ENCODE results near the gene PLA2G2A. TPM values are rescaled to one million over a fixed set of nuclear protein-coding genes. Genes with fewer than 3 reads are reported as not detected.

Gene PLA2G2A
- total and polyA plus RNA-seq, 2 of the 8 experiments (the other 6 are each of a cell fraction or from before 2014, with no cell fraction given): 0.69 to 3.7 TPM

GRCh38 chr1:19980314-19980713 lies 896 bp upstream of the PLA2G2A start:
- H2BK15ac ChIP-seq (ENCODE audit: low read length): no peak overlapping the region
- H3K4me3 ChIP-seq (ENCODE audit: extremely low read depth in 1 of 4, insufficient read depth in 2 of 4, low read depth in 3 of 4, low read length in 4 of 4): no peak overlapping the region
- H4K91ac ChIP-seq (replicated peaks; ENCODE audit: insufficient read length, low read length): no peak overlapping the region
- CTCF ChIA-PET (ENCODE audit: partially characterized antibody): interaction anchor here (1.1 to 3.3 kb wide), 4 partner anchors 98 to 186 kb away, joined by 3 to 15 read pairs (median 6); no protein-coding TSS in a partner anchor
- H4K20me1 ChIP-seq (replicated peaks in 1 of 2; ENCODE audit: control insufficient read depth in 1 of 2, insufficient read depth in 2 of 2, low read length in 2 of 2): no peaks in the 10 kb centered on the region
- TF ChIP-seq EZH2 (IDR thresholded peaks at IDR 0.05; ENCODE audit: low read depth, low read length, severe bottlenecking) (no peak), SUZ12 (IDR thresholded peaks at IDR 0.05; ENCODE audit: low read length) (no peak), CTBP2 (IDR thresholded peaks at IDR 0.05; ENCODE audit: borderline replicate concordance, insufficient read depth, insufficient read length, low read length) (no peak)
- H3K79me1 ChIP-seq (ENCODE audit: low read depth, low read length): no peaks in the 10 kb centered on the region
- no peak overlapping the region for H2AFZ ChIP-seq (ENCODE audit: low read length)
- no peak overlapping the region for H2BK120ac ChIP-seq (replicated peaks; ENCODE audit: low read depth, low read length)
- no peaks in the 10 kb centered on the region for H3K23me2 ChIP-seq (ENCODE audit: low read depth, low read length)
- H3K23ac ChIP-seq (ENCODE audit: insufficient read length): no peak overlapping the region
- DNase-seq (ENCODE audit: low read depth in 1 of 2, low spot score in 2 of 2) (no peak), FAIRE-seq (no peak)
- H2BK5ac ChIP-seq (ENCODE audit: low read depth, low read length): no peak overlapping the region
- no peaks in the 10 kb centered on the region for H3K27me3 ChIP-seq (replicated peaks in 1 of 4; ENCODE audit: control insufficient read depth in 3 of 4, extremely low read depth in 1 of 4, insufficient read depth in 3 of 4, low read length in 3 of 4)
- H3K4ac ChIP-seq (replicated peaks; ENCODE audit: insufficient read length, low read depth, low read length): no peak overlapping the region
- no peaks in the 10 kb centered on the region for H3K79me2 ChIP-seq (ENCODE audit: control insufficient read depth in 1 of 2, insufficient read depth in 2 of 2, low read length in 2 of 2)
- H3K9me3 ChIP-seq (ENCODE audit: insufficient read depth in 2 of 2, low read depth in 1 of 2, low read length in 1 of 2): peaks cover 0 to 7% of the 10 kb centered on the region in 2 experiments; a peak in 1 of 4 replicates
- no peak overlapping the region for H3K9ac ChIP-seq (replicated peaks in 1 of 4; ENCODE audit: extremely low read depth in 1 of 4, low read depth in 3 of 4, low read length in 3 of 4)
- no peak overlapping the region for H4K5ac ChIP-seq (ENCODE audit: insufficient read length, low read depth, low read length)
- WGBS, 2 experiments (ENCODE audit: extremely low coverage in 1 of 2, insufficient coverage in 1 of 2, insufficient read length in 1 of 2, insufficient replicate concordance in 2 of 2, low coverage in 1 of 2, low lambda C conversion rate in 2 of 2, missing lambda C conversion rate in 1 of 2): 87% methylated on average over 3 of the region's 3 CpGs; no CpG with 5 or more reads in 1 of the 2 experiments
- no peak overlapping the region for H3K4me2 ChIP-seq (ENCODE audit: insufficient read depth in 1 of 2, low read depth in 2 of 2, low read length in 2 of 2)
- peaks cover 0 to 10% (median 5%) of the 10 kb centered on the region in 4 experiments; a peak in 4 of 7 replicates for H3K4me1 ChIP-seq (replicated peaks in 1 of 4; ENCODE audit: control insufficient read depth in 3 of 4, insufficient read depth in 4 of 4, low read length in 3 of 4)
- H4K8ac ChIP-seq (ENCODE audit: extremely low read depth, insufficient read depth, low read length): no peak overlapping the region
- H3K36me3 ChIP-seq (ENCODE audit: control insufficient read depth in 2 of 4, insufficient read depth in 4 of 4, low read length in 3 of 4): peaks cover 0 to 2% (median 0%) of the 10 kb centered on the region in 4 experiments; a peak in 1 of 8 replicates
- H3K56ac ChIP-seq (replicated peaks; ENCODE audit: insufficient read length, low read depth, low read length): no peak overlapping the region
- no peak overlapping the region for H2BK12ac ChIP-seq (ENCODE audit: low read depth, low read length)
- no peak overlapping the region for H3K14ac ChIP-seq (ENCODE audit: insufficient read length)
- no peak overlapping the region for H2AK5ac ChIP-seq (ENCODE audit: low read depth, low read length)
- POLR2A ChIA-PET (ENCODE audit: partially characterized antibody): no interaction called here
- no peak overlapping the region for H2BK20ac ChIP-seq (ENCODE audit: low read length)
- no peak overlapping the region for H3K18ac ChIP-seq (ENCODE audit: extremely low read depth, low read length)
- no peak overlapping the region for H3K27ac ChIP-seq (ENCODE audit: low read depth, low read length)
